GM12892 (cell line): Measurements from ENCODE around the gene C3orf85. TPM values are rescaled to one million over a fixed set of nuclear protein-coding genes. Genes with fewer than 3 reads are reported as not detected.

Experiments
- DNase-seq: peaks from one replicate; pipeline ENCODE4 v3.0.0; 2011; ENCODE audit not compliant: insufficient read length
- FAIRE-seq: peaks from 2 replicates; lab custom pipeline; 2011; peaks lifted over from hg19 to GRCh38; lab: Jason Lieb, UNC
- POLR2A ChIP-seq: IDR thresholded peaks from 2 replicates; pipeline ENCODE4 v1.6.1; 2011; ENCODE audit warnings: low read depth, low read length, control low read depth
- POLR2AphosphoS5 ChIP-seq: IDR thresholded peaks from 2 replicates; pipeline ENCODE4 v1.6.1; 2011; ENCODE audit warnings: low read depth, low read length, control low read depth
- TAF1 ChIP-seq: IDR thresholded peaks from 2 replicates; pipeline ENCODE4 v1.6.1; 2011; ENCODE audit warnings: low read depth, mild to moderate bottlenecking, control low read depth, low read length, borderline replicate concordance
- polyA plus RNA-seq: library from polyadenylated mRNA; unstranded; fragments of >200 nt; gene quantifications from one replicate; pipeline ENCODE4 v1.2.1, GENCODE V29; 2012; ENCODE audit warnings: missing spikeins, inconsistent platforms; ENCODE audit not compliant: missing spikeins

C3orf85 gene, protein sequence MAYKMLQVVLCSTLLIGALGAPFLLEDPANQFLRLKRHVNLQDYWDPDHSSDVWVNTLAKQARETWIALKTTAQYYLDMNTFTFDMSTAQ
- polyA plus RNA-seq: not detected

GRCh38 chr3:109136523-109136922 is at the start of gene C3orf85:
Gene C3orf85 (plus strand): TSS chr3:109136719. CDS start chr3:109136848, 129 bp downstream.
- no peak for DNase-seq
- FAIRE-seq: no peak
- TF ChIP-seq POLR2A (no peak), TAF1 (no peak), POLR2AphosphoS5 (no peak)

DNA sequence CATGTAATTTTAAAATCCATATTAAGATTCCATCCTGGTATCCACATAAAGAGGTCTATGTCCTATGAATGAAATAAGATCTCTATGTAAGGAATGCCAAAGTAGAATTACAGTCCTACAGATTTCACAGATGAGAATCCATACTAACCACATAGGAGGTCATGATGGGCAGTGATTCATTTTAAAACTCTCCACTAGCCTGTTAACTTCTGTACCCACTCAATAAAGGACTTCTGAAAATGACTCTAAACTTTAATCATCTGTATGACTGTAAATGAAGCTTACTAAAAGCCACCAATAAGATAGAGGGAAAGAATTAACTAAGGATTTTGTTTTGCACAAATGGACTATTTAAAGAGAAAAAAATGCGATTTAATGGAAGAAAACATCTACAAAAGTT is 47.3 kb upstream of the C3orf85 start:
- DNase-seq (no peak), FAIRE-seq (no peak)
- no peak for TF ChIP-seq POLR2A
- TF ChIP-seq POLR2AphosphoS5: no peak
- no peak for TF ChIP-seq TAF1

- FAIRE-seq: no peak
- DNase-seq: no peak
- no peak for TF ChIP-seq TAF1
- no peak for TF ChIP-seq POLR2A
- TF ChIP-seq POLR2AphosphoS5: no peak
These were observed 44.7 kb upstream of the C3orf85 start for GRCh38 chr3:109091846-109092245.

- no peak for FAIRE-seq
- TF ChIP-seq TAF1 (no peak), POLR2A (no peak), POLR2AphosphoS5 (no peak)
- DNase-seq: no peak
These were observed 43.0 kb upstream of the C3orf85 start for GRCh38 chr3:109093561-109093960.

GRCh38 chr3:109095166-109095565 is 41.4 kb upstream of the C3orf85 start:
- TF ChIP-seq POLR2A (no peak), TAF1 (no peak), POLR2AphosphoS5 (no peak)
- DNase-seq (no peak), FAIRE-seq (no peak)

DNA sequence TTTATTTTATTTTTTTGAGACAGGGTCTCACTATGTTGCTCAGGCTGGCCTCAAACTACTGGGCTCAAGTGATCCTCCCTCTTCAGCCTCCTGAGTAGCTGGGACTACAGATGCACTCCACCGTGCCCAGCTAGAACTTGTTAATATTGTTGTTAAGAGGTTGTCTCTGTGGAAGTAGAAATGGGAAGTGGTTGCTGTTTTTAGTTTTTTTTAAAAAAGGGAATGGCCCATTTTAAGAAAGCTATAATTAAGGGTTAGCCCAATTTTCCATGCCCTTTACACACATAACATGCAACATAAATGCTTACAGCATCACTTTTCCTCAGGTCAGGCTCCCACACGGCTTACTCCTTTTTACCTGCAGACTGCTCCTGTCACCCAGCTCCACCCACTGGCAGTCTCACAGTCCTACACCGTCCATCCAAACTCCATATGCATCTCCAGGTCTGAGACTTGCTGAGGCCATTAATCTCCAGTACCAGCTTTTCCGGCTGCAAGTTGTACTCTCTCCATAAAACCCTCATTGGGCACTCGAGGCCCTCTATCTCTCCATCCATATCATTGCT is 38.4 kb upstream of the C3orf85 start:
- peak; percentile 62 for FAIRE-seq

GRCh38 chr3:109109574-109109973 is 26.9 kb upstream of the C3orf85 start:
- no peak for FAIRE-seq
- no peak for DNase-seq
- TF ChIP-seq POLR2A (no peak), POLR2AphosphoS5 (no peak), TAF1 (no peak)

More for the DNA sequence above, 38.4 kb upstream of the C3orf85 start:
- TF ChIP-seq POLR2AphosphoS5 (no peak), POLR2A (no peak), TAF1 (no peak)
- DNase-seq: no peak

DNA sequence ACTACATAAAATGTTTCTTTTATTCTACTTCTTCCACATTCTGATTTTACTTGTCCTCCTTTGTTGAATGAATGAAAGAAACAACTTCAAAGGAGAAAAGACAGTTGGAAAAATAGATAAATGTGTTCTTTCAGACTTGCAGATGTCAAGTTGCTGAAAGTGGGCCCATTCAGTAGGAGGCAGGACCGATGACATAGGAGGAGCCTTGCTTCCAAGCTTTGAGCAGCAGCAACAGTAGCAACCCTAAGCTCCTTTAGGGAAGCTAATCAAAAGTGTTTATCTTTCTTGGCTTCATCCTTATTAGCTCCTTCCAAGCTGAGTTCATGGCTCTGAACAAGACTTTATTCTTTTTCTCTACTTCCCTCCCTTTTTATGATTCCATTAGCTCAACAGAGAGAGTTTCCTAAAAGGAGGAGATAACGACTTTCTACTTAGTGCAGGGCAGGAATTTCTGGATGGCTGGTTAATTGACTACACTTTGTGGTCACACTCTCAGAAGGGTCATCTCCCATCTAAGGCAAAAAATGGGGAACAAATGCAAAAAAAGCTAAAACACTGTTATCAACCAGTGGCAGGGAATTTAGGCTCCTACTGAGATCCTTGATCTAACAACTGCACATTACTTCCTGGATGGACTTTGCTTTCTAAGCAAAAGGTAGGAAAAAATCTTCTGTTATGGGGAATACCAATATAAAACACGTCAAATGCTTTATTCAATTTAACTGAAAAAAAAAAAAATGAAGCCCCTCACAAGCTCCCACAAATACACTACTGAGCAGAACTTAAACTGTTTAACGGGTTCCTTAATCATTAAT is 23.4 kb upstream of the C3orf85 start:
- DNase-seq (no peak), FAIRE-seq (no peak)
- no peak for TF ChIP-seq TAF1
- TF ChIP-seq POLR2AphosphoS5: no peak
- no peak for TF ChIP-seq POLR2A

DNA sequence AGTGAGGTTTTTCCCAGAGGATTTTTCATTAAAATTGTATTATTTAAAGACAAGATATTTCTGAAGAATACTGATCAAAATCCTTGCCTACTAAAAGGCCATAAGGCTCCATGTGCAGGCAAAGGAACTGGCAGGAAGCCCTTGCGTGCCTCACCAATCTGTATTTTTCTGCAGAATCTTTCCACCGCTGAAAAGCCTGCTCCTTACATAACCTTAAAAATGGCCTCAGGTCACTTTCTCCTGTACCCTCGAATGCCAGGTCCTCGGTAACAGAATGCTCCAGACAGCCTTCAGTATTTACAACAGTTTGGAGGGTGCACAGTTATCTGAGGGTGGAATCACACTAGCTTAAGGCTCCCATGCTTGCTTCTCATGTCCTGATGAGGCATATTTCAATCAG is 21.8 kb upstream of the C3orf85 start:
- TF ChIP-seq POLR2AphosphoS5 (no peak), POLR2A (no peak), TAF1 (no peak)
- DNase-seq (no peak), FAIRE-seq (no peak)

DNA sequence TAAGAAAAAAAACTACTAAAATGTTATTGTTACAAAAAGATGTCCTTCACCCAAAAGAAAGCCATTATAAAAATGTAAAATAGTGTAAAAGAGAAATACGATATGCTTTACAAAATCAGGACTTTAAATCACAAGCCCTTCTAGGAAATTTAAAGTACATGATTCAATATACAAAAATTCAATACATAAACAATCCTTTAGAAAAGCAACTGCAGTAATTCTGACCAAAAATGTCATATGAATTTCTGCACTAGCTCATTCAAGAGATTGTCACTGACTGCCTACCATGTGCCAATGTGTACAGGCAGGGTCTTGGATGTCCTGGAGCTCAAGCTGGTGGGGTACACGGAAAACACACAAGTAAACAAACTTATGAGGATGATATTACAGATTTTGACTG is 21.1 kb upstream of the C3orf85 start:
- FAIRE-seq: no peak
- TF ChIP-seq POLR2AphosphoS5 (no peak), POLR2A (no peak), TAF1 (no peak)
- DNase-seq: no peak

DNA sequence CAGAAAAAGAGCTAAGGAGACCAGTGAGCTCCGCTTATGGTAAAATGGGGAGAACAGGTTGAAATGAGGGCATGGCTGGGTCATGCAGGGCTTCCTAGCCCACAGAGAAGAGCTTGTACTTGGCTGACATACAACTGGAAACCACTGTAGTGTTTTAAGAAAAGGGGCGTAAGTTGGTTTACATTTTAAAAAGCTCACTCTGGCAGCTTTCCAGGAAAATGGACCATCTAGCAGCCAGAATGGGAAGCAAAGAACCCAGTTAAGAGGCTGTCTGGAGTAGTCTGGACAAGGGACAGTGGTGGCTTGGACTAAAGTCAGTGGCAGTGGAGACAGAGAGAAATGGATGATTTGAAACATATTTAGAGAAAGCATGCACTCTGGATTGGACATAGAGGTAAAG is 20.5 kb upstream of the C3orf85 start:
- DNase-seq (no peak), FAIRE-seq (no peak)
- TF ChIP-seq POLR2A: no peak
- TF ChIP-seq TAF1: no peak
- no peak for TF ChIP-seq POLR2AphosphoS5

DNA sequence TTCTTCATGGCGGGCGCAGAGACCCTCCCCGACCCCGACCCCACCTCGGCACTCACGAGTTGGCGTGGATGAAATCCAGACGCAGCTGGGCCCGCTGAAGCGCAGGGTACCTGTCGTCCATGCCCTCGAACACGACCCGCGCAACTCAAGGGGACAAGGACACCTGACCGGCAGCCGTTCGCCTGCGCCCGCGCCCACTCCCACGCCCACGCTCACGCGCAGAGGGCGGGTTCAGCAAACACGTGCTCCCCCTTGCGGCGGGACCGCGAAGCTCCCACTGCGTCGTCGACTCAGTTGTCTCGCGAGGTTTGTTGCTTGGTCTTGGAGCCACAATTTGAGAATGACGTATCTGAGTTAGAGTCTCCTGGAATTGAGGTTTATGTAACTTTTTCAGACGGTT is 18.6 kb upstream of the C3orf85 start, which contains the start of gene MORC1:
TSS of gene MORC1 (minus strand) at position 196 of the 400 bp plus-strand sequence. CDS start at position 121, 75 bp downstream.
- DNase-seq (no peak), FAIRE-seq (no peak)
- TF ChIP-seq POLR2AphosphoS5 (no peak), TAF1 (no peak), POLR2A (no peak)
